ENCODE measurements around the gene OR2W1.

DNA sequence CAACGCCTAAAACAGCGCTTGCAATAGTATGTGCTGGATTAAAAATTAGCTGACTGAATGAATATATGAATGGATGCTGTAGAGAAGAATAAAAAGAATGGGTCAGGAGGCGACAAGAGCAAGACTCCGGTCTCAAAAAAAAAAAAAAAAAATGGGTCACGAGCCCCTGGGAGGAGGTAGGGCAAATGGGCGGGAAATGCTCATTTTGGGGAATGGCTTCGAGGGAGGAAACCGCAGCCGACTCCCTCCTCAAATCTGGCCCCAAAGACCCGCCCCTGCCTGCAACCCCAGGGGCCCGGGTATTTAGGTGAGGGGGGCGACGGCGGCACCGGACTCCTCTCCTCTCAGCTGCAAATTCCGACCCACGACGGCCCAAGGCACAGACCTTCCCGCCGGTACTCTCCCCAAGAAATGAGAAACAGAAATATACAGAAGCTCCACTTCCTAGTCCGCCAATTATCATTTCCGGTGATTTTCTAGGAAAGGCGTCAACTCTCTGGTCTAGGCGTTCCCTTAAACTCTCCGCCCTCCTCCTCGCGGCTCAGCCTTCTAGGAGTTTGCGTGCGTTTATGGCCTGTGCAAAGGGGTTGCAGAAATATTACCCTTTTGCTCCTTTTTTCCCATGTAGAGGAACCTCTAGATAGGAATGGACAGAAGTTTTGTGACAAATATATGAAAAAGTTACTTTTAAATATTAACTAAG lies 39.6 kb downstream of the OR2W1 start, which contains the start of gene ZNF311:
- TF ChIP-seq POLR2A (IDR thresholded peaks at IDR 0.05) (no peak), EP300 (IDR thresholded peaks at IDR 0.05) (peak in 1 of 2 donors; percentile 71), CTCF (IDR thresholded peaks at IDR 0.05) (peak in 1 of 5 experiments; percentile 10)
